Ovary (tissue), 3 donors: ENCODE data around the gene ARMC2.

ENCODE experiments used
- CTCF ChIP-seq, 3 donors: fragments of 450-650 bp in 2 of 3; fragments of 200-600 bp in 1 of 3; IDR thresholded peaks; one replicate each; pipeline versions ENCODE4 v1.5.1 to v1.8.0; 2016 to 2022; ENCODE audit warnings: antibody characterized with exemption in 3 of 3, mild to moderate bottlenecking in 1 of 3
- EP300 ChIP-seq: sonication (generic); formaldehyde crosslinking; IDR thresholded peaks from one replicate; pipeline ENCODE4 v1.6.1; 2017; ENCODE audit warnings: antibody characterized with exemption
- POLR2A ChIP-seq: fragments of 450-650 bp; IDR thresholded peaks from one replicate; pipeline ENCODE4 v1.6.1; 2017; ENCODE audit warnings: antibody characterized with exemption, mild to moderate bottlenecking, moderate library complexity
- donor health status: DM: no; HTN: no; CAD: no.

DNA sequence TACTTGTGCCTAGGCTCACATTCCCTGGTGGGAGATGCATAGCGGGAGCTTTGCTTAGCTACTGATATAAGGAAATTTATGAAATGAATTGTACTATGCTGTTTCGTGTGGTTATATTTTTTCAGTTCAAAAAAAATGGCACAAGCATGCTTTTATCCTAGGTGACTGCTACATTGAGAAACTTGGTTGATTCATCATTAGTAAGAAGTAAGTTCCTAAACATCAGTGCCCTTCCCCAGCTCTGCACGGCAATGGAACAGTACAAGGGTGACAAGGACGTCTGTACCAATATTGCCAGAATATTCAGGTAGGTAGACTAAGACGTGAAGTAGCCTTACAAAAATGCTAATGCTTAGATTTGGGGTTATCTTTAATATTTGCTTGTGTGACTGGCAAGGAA is 79.7 kb downstream of the ARMC2 start:
- TF ChIP-seq CTCF (IDR thresholded peaks at IDR 0.05) (no peak), POLR2A (no peak), EP300 (no peak)
